SU-DHL-6 (cell line): ENCODE results near the gene CHMP1B.

Source experiments
- EZH2phosphoT487 ChIP-seq: fragments of 200-600 bp; sonication (generic), shearing (Covaris generic); conservative IDR thresholded peaks from 2 replicates; pipeline ENCODE4 v1.6.1; 2018; ENCODE audit warnings: mild to moderate bottlenecking, antibody characterized with exemption, low read length, moderate library complexity, mixed read lengths
- TF ChIP-seq, protein P1 (sequence below): fragments of 200-600 bp; sonication (generic); IDR thresholded peaks from one replicate; pipeline ENCODE4 v1.5.1; 2017; ENCODE audit warnings: antibody characterized with exemption, mild to moderate bottlenecking, low read length, moderate library complexity; ENCODE audit not compliant: insufficient read depth, poor library complexity, severe bottlenecking

DNA sequence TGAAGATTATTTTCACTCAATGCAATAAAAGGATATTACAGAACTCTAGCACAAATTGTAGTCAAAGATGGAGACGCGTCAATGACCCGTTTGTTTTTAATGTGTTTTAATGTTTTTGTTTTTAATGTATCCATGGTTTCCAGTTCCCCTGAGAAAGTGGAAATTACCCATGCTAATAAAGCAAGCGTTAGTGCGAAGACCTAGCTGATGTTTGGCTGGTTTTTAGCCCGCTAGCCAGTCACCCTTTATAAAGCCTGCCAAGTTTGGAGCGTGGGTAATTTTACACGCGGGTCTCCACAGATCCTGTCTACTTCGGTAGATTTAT, 430 bp upstream of the CHMP1B start:
- TF ChIP-seq, protein P1, sequence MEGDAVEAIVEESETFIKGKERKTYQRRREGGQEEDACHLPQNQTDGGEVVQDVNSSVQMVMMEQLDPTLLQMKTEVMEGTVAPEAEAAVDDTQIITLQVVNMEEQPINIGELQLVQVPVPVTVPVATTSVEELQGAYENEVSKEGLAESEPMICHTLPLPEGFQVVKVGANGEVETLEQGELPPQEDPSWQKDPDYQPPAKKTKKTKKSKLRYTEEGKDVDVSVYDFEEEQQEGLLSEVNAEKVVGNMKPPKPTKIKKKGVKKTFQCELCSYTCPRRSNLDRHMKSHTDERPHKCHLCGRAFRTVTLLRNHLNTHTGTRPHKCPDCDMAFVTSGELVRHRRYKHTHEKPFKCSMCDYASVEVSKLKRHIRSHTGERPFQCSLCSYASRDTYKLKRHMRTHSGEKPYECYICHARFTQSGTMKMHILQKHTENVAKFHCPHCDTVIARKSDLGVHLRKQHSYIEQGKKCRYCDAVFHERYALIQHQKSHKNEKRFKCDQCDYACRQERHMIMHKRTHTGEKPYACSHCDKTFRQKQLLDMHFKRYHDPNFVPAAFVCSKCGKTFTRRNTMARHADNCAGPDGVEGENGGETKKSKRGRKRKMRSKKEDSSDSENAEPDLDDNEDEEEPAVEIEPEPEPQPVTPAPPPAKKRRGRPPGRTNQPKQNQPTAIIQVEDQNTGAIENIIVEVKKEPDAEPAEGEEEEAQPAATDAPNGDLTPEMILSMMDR = no peak
- no peak for TF ChIP-seq EZH2phosphoT487
